MG63 (cell line): ENCODE measurements around the gene MORN5. TPM values are rescaled to one million over a fixed set of nuclear protein-coding genes. Genes with fewer than 3 reads are reported as not detected.

Experiments
- DNase-seq: peaks from one replicate; pipeline ENCODE4 v3.0.0-alpha.2; 2020
- H3K27me3 ChIP-seq: fragments of 250-450 bp; sonication (Bioruptor Pico); 2 replicates; pipeline ENCODE4 v1.5.1; 2020; ENCODE audit warnings: mild to moderate bottlenecking, moderate library complexity
- H3K36me3 ChIP-seq: fragments of 250-450 bp; sonication (Bioruptor Pico); 2 replicates; pipeline ENCODE4 v1.5.1; 2020; ENCODE audit warnings: mild to moderate bottlenecking, moderate library complexity
- H3K4me3 ChIP-seq: fragments of 250-450 bp; sonication (Bioruptor Pico); 2 replicates; pipeline ENCODE4 v1.5.1; 2020; ENCODE audit warnings: mild to moderate bottlenecking, moderate library complexity
- H3K9me3 ChIP-seq: fragments of 250-450 bp; sonication (Bioruptor Pico); 2 replicates; pipeline ENCODE4 v1.5.1; 2020; ENCODE audit warnings: mild to moderate bottlenecking, moderate library complexity
- total RNA-seq: library from RNA; depleted of rRNA; stranded (reverse); fragments of >200 nt; shearing (Covaris generic); gene quantifications from 2 replicates; pipeline ENCODE4 v1.2.3, GENCODE V29; 2014; ENCODE audit warnings: low replicate concordance

Gene MORN5
- total RNA-seq, 1 experiment from 2014 or later: not detected

GRCh38 chr9:122121931-122122330 lies 37.8 kb upstream of the MORN5 start:
- H3K4me3 ChIP-seq: no peak overlapping the region
- H3K27me3 ChIP-seq: no peaks in the 10 kb centered on the region
- no peak for DNase-seq
- no peaks in the 10 kb centered on the region for H3K9me3 ChIP-seq
- H3K36me3 ChIP-seq: no peaks in the 10 kb centered on the region

- Histone ChIP-seq H3K36me3 (no peaks in the 10 kb centered on the region), H3K9me3 (no peaks in the 10 kb centered on the region)
Measured at GRCh38 chr9:122122468-122122867, 37.2 kb upstream of the MORN5 start.

DNA sequence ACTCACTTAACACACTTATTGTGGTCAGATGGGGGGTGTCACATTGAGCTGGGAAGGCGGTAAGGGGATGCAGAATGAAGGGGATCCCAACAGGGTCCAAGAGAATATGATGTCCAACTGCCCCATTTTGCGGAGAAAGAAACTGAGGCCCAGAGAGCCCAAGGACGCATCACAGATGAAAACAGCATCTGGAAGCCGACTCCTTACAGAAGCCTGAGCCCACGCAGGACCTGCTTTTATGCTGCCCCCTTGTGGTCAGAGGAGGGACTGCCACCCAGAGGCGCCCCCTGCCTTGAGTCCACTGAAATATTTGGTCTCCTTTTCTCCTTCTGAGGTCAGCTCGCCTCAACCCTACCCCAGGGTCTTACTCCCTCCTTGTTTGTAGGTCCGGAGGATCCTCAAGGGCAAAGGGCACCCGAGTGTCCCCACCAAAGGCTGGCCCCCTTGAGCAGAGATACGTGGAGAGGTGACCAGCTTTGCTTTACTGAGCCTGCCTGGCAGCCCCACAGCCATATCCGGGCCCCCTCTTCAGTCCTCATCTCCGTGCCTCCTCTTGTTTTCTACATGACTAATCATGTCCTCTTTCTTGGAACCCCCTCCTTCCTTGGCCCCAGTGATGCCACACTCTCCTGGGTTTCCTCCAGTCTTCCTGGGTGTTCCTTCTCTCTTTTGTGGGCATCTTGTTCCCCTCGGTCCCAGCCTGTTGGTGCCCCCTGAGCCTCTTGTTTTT lies 36.6 kb upstream of the MORN5 start:
- no peaks in the 10 kb centered on the region for H3K36me3 ChIP-seq

More at GRCh38 chr9:122122468-122122867, 37.2 kb upstream of the MORN5 start:
- no peak for DNase-seq
- no peaks in the 10 kb centered on the region for H3K27me3 ChIP-seq
- no peak overlapping the region for H3K4me3 ChIP-seq

DNA sequence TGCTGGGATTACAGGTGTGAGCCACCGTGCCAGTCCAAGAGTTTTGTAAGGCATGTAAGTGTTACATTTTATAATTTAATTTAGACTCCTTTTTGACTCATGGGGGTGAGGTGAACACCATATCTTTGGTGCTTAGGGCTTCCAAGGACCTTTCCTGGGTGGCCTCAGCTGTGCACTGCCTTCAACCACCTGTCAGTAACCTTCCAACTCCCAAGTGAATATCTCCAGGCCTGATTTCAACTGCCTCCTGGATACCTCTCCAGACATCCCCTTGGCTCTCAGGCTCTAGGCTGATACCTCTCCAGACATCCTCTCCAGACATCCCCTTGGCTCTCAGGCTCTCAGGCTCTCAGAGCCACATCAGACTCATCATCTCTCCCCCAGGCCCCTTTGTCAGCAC lies 35.7 kb upstream of the MORN5 start:
- no peak overlapping the region for H3K4me3 ChIP-seq
- H3K27me3 ChIP-seq: no peaks in the 10 kb centered on the region
- H3K36me3 ChIP-seq: no peaks in the 10 kb centered on the region
- no peaks in the 10 kb centered on the region for H3K9me3 ChIP-seq
- DNase-seq: no peak

More for the DNA sequence above, 36.6 kb upstream of the MORN5 start:
- DNase-seq: peak; percentile 33
- Histone ChIP-seq H3K27me3 (no peaks in the 10 kb centered on the region), H3K4me3 (no peak overlapping the region), H3K9me3 (no peaks in the 10 kb centered on the region)

DNA sequence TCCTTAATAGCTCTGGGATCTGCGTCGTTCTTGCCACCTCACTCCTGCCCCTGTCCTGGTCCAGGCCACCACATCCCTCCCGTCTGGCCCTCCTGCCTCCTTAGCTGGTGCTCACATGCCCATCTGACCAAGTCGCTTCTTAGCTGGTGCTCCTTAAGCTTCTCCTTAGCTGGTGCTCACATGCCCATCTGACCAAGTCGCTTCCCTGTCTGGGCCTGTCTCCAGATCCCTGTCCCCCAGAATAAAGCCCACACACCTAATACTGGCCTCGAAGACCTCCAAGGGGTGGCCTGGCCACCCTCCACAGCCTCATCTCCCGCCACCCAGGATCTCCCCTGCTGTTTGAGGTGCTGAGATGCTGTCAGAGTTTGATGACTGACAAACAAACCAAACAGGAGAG lies 35.2 kb upstream of the MORN5 start:
- DNase-seq: no peak
- no peaks in the 10 kb centered on the region for H3K9me3 ChIP-seq
- no peaks in the 10 kb centered on the region for H3K36me3 ChIP-seq
- no peaks in the 10 kb centered on the region for H3K27me3 ChIP-seq
- H3K4me3 ChIP-seq: no peak overlapping the region

DNA sequence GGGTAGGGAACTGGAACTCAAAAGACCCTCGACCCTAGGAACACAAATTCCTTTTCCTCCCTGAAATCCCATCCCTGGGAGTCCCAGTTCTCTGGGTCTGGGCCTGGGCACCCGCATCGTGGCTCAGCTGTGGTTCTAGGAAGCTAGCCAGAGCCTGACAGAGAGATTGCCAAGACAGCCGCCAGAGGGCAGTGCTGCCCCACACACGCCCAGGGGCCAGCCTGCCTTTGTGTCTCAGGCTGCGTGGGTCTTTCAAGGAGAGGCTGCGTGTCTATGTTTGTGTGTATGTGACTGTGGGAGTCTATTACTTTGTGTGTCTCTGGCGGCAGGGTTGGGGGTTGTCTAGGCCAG lies 34.6 kb upstream of the MORN5 start:
- Histone ChIP-seq H3K9me3 (no peaks in the 10 kb centered on the region), H3K4me3 (no peak overlapping the region), H3K27me3 (no peaks in the 10 kb centered on the region), H3K36me3 (no peaks in the 10 kb centered on the region)
- DNase-seq: peak; percentile 56

DNA sequence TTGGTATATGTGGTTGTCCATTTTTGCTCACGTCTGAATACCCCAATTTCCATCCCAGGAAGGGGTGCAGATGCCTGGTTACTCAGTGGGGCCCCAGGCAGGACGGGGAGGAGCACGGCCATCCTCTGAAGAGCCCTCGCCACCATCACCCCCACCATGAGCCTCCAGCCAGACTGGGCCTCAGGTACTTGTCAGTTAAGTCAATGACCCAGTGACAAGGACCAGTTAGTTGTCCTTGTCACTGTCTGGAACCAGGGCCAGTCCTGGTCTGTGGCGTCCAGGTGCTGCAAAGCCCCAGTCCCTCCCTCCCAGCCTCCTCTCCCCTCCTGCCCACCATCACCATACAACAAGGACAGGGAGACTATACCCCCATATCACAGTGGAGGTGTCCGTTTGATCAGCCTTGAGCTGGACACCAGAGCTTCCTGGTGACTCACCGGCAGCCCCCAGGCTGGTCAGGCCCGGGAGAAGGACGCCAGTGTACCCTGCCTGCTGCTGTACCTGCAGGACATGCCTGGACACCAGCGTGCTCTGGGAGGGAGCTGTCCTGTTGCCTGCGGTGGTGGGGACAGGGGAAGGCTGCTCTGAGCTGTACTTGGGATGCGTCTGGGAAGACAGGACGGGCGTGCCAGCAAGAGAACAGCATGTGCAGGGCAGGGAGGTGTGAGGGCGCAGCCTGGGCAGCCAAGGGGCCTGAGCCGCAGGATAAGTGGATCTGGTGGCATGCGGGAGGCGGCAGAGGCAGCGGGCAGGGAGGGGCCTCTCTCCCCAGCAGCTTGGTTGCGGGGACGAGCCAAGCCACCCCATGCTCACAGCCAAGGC lies 34.0 kb upstream of the MORN5 start:
- Histone ChIP-seq H3K27me3 (no peaks in the 10 kb centered on the region), H3K9me3 (no peaks in the 10 kb centered on the region), H3K36me3 (no peaks in the 10 kb centered on the region), H3K4me3 (no peak overlapping the region)
- DNase-seq: no peak

GRCh38 chr9:122126331-122127261 lies 33.1 kb upstream of the MORN5 start:
- no peaks in the 10 kb centered on the region for H3K27me3 ChIP-seq
- H3K4me3 ChIP-seq: no peak overlapping the region
- DNase-seq: no peak
- H3K36me3 ChIP-seq: no peaks in the 10 kb centered on the region
- no peaks in the 10 kb centered on the region for H3K9me3 ChIP-seq

GRCh38 chr9:122127396-122127798 lies 32.3 kb upstream of the MORN5 start:
- Histone ChIP-seq H3K4me3 (no peak overlapping the region), H3K36me3 (no peaks in the 10 kb centered on the region), H3K9me3 (no peaks in the 10 kb centered on the region), H3K27me3 (no peaks in the 10 kb centered on the region)
- no peak for DNase-seq

DNA sequence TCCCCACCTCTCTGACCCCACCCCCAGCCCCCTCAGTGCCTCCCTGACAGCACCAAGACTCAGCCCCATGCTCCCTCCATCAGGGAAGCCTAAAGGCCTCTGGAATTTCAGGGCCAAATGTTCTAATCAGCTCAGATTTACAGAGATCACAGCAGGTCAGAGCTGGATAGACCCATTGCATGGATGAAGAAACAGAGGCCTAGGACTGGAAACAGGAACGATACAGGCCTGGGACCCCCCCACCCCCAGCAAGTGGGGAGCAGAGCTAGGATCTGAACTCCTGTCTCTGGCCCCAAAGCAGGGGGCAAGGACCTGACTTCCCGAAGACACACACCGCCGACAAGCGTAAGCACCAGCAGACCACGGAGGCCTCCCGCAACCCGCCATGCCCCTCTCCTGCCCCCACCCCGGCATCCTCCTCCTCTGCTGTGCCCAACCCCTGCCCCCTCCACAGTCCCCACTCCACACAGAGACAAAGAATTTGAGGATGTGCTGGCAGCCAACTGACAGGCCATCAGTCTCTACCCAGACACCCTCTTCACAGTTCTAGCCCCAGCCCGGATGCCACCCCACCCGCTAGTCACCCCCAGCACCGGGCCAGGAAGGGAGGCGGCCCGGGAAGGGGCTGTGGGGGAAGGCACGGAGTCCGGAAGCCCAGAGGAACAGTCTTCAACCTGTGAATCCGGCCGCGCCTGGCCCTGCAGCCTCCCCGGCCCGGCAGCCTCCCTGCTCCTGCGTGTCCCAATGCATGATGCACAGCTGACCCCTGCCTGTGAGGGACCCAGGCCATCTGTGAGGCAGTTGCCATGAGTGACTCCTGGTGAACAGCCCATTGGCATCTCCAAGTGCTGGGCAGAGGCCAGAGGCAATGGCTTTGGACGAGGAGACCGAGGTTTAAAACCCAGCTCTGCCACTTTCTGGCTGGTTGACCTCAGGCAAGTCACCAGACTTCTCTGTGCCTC lies 31.4 kb upstream of the MORN5 start:
- Histone ChIP-seq H3K4me3 (no peak overlapping the region), H3K9me3 (no peaks in the 10 kb centered on the region), H3K27me3 (no peaks in the 10 kb centered on the region), H3K36me3 (no peaks in the 10 kb centered on the region)
- DNase-seq: no peak

DNA sequence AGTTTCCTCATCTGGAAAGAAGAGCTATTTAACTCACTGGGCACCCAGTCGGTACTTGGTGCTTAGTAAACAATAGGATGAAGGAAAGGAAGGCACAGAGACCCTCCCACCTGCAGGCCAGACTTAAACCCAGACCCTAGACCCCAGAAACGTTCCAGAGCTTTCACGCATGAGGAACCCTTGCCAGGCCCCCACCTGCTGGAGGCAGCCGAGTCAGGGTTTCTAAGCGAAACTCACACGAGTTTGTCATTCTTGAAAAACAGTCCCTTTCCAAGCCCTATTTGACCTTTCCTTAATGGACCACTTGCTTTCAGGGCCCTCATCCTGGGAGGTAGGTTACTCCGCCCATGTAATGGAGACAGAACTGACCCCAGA lies 30.8 kb upstream of the MORN5 start:
- DNase-seq: no peak
- no peaks in the 10 kb centered on the region for H3K9me3 ChIP-seq
- H3K27me3 ChIP-seq: no peaks in the 10 kb centered on the region
- H3K4me3 ChIP-seq: no peak overlapping the region
- no peaks in the 10 kb centered on the region for H3K36me3 ChIP-seq

- Histone ChIP-seq H3K36me3 (no peaks in the 10 kb centered on the region), H3K27me3 (no peaks in the 10 kb centered on the region), H3K4me3 (no peak overlapping the region), H3K9me3 (no peaks in the 10 kb centered on the region)
- DNase-seq: no peak
Measured at GRCh38 chr9:122129969-122130368, 29.7 kb upstream of the MORN5 start.

DNA sequence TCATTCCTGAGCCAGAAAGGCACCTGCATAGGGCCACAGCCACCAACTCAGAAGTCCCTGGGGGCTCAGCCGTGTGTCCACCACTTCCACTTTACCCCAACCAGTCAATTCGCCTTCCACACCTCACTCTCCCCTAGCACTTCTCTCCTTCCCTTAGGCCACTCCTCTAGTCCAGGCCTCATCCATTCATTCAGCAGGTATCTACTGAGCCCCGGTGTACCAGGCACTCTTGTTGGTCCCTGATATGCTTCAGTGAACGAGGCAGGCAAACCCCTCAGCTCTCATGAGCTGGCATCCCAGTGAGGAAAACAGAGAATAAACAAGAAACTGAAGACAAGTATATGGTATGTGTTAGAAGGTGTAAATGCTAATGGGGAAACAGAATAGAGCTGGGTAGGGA lies 28.9 kb upstream of the MORN5 start:
- DNase-seq: no peak
- Histone ChIP-seq H3K4me3 (no peak overlapping the region), H3K9me3 (no peaks in the 10 kb centered on the region), H3K27me3 (no peaks in the 10 kb centered on the region), H3K36me3 (no peaks in the 10 kb centered on the region)

GRCh38 chr9:122131401-122132001 lies 28.2 kb upstream of the MORN5 start:
- no peak overlapping the region for H3K4me3 ChIP-seq
- DNase-seq: no peak
- H3K36me3 ChIP-seq: no peaks in the 10 kb centered on the region
- no peaks in the 10 kb centered on the region for H3K9me3 ChIP-seq
- no peaks in the 10 kb centered on the region for H3K27me3 ChIP-seq

DNA sequence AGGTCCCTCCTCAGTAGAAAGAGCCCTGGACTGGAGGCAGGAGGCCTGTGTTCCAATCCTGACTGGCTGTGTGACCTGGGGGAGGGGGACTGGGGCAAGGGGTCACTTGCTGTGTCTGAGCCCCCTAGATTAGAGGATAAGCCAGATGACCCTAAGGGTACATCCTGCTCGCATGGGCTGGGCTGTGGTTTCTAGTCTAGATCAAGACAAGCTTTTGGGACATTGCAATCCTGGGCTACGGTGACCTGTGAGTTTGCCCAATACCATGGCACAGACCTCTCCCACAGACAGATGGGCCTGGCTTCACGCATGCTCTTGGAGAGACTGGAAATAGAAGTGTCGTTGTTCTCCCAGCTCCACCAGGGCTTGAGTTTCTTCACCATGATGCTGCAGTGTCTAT lies 27.2 kb upstream of the MORN5 start:
- DNase-seq: no peak
- Histone ChIP-seq H3K36me3 (no peaks in the 10 kb centered on the region), H3K4me3 (no peak overlapping the region), H3K9me3 (no peaks in the 10 kb centered on the region), H3K27me3 (no peaks in the 10 kb centered on the region)
